Measurements from ENCODE around the gene LSS. TPM values are rescaled to one million over a fixed set of nuclear protein-coding genes. Genes with fewer than 3 reads are reported as not detected.

Gene LSS
- total and polyA plus RNA-seq, 8 donors: 16.1 to 34.1 (median 25.2) TPM

DNA sequence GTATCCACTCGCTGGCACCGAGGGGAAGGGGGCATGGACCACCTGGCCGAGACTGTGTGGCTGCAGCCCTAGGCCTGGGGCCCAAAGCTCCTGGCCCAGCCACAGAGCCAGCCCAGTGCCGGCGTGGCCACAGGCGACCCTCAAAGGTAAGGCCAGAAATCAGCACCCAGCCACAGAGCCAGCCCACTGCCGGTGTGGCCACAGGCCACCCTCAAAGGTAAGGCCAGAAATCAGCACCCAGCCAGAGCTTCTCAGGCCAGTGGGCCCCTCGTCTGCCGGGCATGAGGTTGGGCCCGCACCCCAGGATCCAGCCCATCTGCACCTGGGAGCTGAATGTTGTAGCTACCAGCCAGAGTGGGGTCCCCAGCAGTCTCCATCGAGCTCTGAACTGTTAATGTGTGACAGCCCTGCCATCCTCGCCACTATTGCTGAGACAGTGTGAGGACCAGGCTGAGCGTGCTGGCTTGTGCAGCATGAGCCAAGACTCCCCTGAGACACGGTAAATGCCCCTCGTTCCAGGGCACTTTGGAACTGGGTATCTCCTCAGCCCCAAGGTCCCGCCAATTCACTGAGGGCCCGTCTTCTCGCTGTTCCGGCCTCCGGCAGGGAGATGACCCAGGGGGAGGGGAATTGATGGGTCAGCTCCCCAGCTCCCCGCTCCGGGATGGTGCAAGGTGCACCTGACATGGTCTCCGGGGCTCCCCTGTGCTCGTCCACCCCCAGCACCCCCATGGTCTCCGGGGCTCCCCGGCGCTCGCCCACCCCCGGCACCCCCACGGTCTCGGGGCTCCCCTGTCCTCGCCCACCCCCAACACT is 68.5 kb downstream of the LSS start:
- H3K4me3 ChIP-seq: no peak overlapping the region
- intact Hi-C loops (cut with DNase I): no loop called here
- no peaks in the 10 kb centered on the region for H3K36me3 ChIP-seq
- WGBS, 2 donors: 90 to 95% methylated on average over 24 to 32 of the region's 32 CpGs
- no peak for FAIRE-seq
- H3K4me1 ChIP-seq: no peaks in the 10 kb centered on the region
- no peak for ATAC-seq
- no peaks in the 10 kb centered on the region for H3K27me3 ChIP-seq
- H3K9me3 ChIP-seq: no peaks in the 10 kb centered on the region
- H3K27ac ChIP-seq: no peak overlapping the region
- TF ChIP-seq, protein P1, sequence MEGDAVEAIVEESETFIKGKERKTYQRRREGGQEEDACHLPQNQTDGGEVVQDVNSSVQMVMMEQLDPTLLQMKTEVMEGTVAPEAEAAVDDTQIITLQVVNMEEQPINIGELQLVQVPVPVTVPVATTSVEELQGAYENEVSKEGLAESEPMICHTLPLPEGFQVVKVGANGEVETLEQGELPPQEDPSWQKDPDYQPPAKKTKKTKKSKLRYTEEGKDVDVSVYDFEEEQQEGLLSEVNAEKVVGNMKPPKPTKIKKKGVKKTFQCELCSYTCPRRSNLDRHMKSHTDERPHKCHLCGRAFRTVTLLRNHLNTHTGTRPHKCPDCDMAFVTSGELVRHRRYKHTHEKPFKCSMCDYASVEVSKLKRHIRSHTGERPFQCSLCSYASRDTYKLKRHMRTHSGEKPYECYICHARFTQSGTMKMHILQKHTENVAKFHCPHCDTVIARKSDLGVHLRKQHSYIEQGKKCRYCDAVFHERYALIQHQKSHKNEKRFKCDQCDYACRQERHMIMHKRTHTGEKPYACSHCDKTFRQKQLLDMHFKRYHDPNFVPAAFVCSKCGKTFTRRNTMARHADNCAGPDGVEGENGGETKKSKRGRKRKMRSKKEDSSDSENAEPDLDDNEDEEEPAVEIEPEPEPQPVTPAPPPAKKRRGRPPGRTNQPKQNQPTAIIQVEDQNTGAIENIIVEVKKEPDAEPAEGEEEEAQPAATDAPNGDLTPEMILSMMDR (IDR thresholded peaks at IDR 0.05): no peak
- peak in 3 of 6 donors; percentile 6 to 47 (median 12) for DNase-seq

DNA sequence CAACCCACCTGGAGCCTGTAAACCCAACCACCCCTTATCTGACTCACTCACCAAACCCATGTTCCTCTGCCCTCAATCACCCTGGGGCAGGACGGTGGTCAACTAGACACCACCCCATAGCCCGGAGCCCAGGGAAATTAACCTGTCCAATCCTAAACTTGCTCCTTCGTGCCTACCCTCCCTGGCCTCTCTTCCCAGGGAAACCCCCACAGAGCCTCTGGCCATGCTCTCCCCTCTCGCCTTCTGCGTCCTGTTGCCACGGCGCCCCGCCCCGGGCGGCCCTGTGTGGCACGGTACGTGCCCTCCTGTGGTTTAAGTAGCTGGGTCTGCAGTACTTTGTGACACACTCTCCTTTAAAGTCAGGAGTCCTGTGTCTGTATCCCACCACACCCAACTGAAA is 69.2 kb downstream of the LSS start:
- H3K27ac ChIP-seq: no peak overlapping the region
- DNase-seq: peak in 3 of 6 donors; percentile 8 to 41 (median 18)
- intact Hi-C loops (cut with DNase I): no loop called here
- no peaks in the 10 kb centered on the region for H3K4me1 ChIP-seq
- H3K4me3 ChIP-seq: no peak overlapping the region
- TF ChIP-seq, protein P1 (IDR thresholded peaks at IDR 0.05): no peak
- 92 to 97% methylated on average over 12 of the region's 12 CpGs for WGBS, 2 donors
- no peak for ATAC-seq
- no peak for FAIRE-seq
- H3K9me3 ChIP-seq: no peaks in the 10 kb centered on the region
- H3K36me3 ChIP-seq: no peaks in the 10 kb centered on the region
- H3K27me3 ChIP-seq: no peaks in the 10 kb centered on the region

DNA sequence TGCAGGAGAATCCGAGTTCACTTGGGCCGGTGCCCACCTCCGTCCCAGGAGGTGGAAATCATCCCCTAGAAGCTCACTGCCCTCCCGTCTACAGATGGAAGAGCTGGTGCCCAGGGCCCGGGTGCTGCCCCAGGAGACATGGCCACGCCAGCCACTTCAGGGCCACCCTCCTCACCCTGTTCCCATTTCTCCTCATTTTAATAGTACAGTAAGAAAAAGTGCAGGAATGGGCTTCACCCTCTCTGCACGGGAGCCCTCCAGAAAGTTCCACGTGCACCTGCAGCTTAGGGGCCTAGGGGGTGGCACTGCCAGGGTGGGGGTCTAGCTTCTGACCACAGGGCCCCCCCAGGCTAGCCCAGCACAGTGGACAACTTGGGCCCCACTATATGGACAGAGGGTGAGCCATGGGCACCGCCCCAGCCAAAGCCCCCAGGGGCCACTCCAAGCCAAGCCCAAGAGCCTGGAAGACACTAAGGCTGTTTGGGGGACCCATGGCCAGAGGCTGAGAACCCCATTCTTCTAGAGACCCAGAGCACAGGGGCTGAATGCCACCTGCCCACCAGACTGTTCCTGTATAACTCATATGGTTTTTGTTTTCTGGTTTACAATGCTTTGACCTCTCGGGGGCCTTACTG is 69.8 kb downstream of the LSS start:
- Histone ChIP-seq H3K27me3 (no peaks in the 10 kb centered on the region), H3K4me3 (no peak overlapping the region), H3K27ac (no peak overlapping the region), H3K4me1 (no peaks in the 10 kb centered on the region), H3K9me3 (no peaks in the 10 kb centered on the region), H3K36me3 (no peaks in the 10 kb centered on the region)
- intact Hi-C loops (cut with DNase I): no loop called here
- ATAC-seq (no peak), FAIRE-seq (no peak), DNase-seq (peak in 3 of 6 donors; percentile 4 to 35 (median 12))
- WGBS, 2 donors: 85 to 93% methylated on average over 10 of the region's 10 CpGs
- TF ChIP-seq, protein P1 (IDR thresholded peaks at IDR 0.05): no peak

DNA sequence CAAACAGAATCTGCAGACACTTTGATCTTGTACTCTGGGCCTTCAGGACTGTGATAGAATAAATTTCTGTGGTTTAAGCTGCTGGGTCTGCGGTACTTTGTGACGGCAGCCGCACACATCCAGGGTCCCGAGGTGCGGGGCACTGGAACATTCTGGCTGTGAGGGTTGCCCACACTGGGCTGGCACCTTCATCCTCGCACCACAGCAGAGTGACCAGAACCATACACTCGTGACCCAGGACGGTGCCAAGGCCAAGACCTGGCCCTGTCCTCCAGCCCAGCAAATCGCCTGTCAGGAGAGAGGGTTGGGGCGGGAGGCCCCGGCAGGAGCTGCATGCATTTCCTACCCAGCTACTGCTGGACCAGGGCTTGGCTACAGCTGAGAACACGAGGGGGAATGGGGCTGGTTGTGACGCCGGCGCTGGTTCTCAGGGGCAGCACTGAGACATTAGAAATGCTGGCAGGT is 70.6 kb downstream of the LSS start:
- Histone ChIP-seq H3K36me3 (no peaks in the 10 kb centered on the region), H3K4me1 (peaks cover 0 to under 1% (median 0%) of the 10 kb centered on the region in 3 donors), H3K27ac (no peak overlapping the region), H3K9me3 (no peaks in the 10 kb centered on the region), H3K27me3 (no peaks in the 10 kb centered on the region), H3K4me3 (no peak overlapping the region)
- intact Hi-C loops (cut with DNase I): no loop called here
- no peak for FAIRE-seq
- 80 to 94% methylated on average over 15 of the region's 15 CpGs for WGBS, 2 donors
- no peak for ATAC-seq
- DNase-seq: peak in 3 of 6 donors; percentile 7 to 41 (median 15)
- TF ChIP-seq, protein P1 (IDR thresholded peaks at IDR 0.05): no peak

All from pancreas (tissue), 10 donors.